NCI-H2107 treated with DMSO at 0.1 percent for 48 hours (cell line): ENCODE results near the gene MAD1L1.

Experiments
- DNase-seq: peaks from one replicate; lab custom pipeline; 2025; ENCODE audit not compliant: unreplicated experiment; lab: John Stamatoyannopoulos, UW

MAD1L1 gene

DNA sequence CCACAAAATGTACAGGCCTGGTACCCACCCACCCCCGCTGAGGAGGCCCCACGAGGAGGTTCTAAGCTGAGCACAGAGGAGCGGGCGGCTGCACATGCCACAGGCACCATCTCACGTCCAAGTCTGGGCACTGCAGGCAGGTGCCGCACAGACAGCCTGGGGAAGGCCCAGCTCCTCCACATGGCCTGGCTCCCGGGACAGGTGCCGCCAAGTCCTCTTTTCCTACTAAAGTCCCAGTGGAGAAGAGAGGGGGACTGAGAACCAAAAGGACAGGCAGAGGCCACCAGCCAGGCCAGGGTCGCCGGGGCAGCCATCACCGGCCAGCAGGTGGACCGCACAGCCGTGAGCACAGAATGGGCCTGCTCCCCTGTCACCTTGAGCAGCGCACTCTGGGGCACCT is 91.1 kb downstream of the MAD1L1 start:
- no peak for DNase-seq

GRCh38 chr7:2141021-2141410 is 91.7 kb downstream of the MAD1L1 start:
- DNase-seq, result no peak

- no peak for DNase-seq
These were observed 92.3 kb downstream of the MAD1L1 start for GRCh38 chr7:2140216-2141020.

DNA sequence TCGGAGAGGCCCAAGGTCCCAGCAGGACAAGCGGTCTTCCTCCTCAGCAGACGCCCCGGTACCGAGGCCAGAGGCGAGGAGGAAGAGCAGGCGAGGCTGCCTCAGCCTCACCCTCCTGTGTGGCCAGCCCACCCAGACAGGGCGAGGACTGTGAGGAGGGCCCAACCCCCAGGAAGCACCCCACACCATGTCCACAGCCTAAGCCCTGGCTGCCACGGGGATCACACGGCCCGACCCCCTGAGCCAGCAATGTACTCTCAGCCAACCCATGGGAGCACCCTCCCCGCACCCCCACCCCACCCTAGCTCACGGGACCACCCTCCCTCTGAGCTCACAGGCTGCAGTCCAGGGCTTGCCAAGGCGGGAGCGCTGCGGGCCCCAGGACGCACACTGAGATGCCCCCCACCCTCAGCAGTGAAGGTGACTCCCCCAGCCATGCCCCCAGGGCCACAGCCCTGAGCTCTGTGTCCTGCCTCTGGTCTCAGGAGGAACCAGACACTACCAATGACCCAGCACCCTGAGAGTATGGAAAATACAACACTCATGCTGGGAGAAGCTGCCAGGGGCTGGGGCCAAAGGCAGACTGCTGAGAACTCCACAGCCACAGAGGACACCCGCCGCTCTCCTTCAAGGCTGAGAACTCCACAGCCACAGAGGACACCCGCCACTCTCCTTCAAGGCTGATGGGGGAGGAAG is 93.6 kb downstream of the MAD1L1 start:
- no peak for DNase-seq

DNA sequence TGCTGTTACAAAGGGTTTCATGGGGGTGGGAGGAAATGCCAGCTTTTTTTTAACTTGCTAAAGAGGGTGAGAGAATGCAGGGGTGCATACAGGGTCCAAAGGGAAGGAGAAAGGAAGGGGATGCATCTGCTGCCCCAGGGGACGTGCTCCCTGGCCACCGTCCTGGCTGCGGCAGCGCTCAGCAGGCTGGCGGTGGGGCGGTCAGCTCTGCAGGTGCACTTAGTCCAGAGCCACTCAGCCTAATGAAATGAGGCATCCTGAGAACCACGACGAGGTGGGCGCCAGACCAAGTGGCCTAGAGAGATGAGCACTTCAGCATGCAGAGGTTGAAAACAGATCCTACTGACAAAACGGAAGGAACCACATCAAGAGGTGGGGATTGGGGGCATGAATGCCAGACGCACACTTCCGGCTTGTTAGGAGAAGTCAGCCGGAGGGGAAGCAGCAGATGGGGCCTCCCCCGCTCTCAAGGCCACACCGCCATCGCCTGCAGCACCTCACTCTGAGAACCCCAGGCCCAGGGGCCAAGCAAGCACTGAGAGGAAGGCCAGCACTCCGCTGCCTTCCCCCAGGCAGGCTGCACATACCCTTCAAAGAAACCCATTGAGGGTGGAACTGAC is 94.5 kb downstream of the MAD1L1 start:
- DNase-seq, result no peak

- DNase-seq, result no peak
These were observed 98.0 kb downstream of the MAD1L1 start for GRCh38 chr7:2134740-2135139.

DNA sequence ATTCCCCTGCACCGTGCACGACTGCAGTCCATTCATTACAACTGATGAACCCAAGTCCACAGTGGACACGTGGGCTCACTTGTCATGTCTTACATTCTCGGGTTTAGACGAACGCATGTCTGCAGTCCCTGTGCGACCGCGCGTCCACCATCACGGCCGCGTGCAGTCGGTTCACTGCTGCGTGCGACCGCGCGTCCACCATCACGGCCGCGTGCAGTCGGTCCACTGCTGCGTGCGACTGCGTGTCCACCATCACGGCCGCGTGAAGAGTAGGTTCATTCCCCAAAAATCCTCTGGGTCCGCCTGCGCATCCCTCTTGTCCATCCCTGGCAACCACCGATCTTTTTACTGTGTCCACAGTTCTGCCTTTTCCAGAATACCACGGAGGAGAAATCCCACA is 100.5 kb downstream of the MAD1L1 start:
- DNase-seq, result no peak

GRCh38 chr7:2131800-2132199 is 100.9 kb downstream of the MAD1L1 start:
- DNase-seq, result no peak

- no peak for DNase-seq
These were observed 101.4 kb downstream of the MAD1L1 start for GRCh38 chr7:2131341-2131740.

- DNase-seq, result no peak
These were observed 102.7 kb downstream of the MAD1L1 start for GRCh38 chr7:2130096-2130375.

- no peak for DNase-seq
These were observed 103.2 kb downstream of the MAD1L1 start for GRCh38 chr7:2129323-2130095.

- DNase-seq, result no peak
These were observed 104.0 kb downstream of the MAD1L1 start for GRCh38 chr7:2128601-2129322.

GRCh38 chr7:2126621-2127020 is 106.1 kb downstream of the MAD1L1 start:
- DNase-seq, result peak; percentile 97

DNA sequence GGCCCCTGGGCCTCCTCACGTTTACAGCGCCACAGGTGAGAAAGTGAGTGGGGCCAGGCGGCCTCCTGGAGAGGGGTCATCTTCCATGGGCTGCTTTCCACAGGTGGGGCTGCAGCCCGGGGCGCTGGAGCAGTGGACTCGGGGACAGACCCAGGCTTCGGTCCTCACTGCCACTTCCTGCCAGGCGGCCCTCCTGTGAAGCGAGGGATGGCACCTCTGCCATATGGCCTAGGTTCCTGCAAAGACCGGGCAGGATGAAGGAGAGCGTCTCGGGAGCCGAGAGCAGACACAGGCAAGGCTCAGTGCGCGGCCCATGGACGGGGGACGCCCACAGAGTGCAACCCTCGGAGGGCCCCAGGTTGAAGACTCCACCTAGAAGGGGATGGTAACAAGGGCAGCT is 106.8 kb downstream of the MAD1L1 start:
- no peak for DNase-seq

DNA sequence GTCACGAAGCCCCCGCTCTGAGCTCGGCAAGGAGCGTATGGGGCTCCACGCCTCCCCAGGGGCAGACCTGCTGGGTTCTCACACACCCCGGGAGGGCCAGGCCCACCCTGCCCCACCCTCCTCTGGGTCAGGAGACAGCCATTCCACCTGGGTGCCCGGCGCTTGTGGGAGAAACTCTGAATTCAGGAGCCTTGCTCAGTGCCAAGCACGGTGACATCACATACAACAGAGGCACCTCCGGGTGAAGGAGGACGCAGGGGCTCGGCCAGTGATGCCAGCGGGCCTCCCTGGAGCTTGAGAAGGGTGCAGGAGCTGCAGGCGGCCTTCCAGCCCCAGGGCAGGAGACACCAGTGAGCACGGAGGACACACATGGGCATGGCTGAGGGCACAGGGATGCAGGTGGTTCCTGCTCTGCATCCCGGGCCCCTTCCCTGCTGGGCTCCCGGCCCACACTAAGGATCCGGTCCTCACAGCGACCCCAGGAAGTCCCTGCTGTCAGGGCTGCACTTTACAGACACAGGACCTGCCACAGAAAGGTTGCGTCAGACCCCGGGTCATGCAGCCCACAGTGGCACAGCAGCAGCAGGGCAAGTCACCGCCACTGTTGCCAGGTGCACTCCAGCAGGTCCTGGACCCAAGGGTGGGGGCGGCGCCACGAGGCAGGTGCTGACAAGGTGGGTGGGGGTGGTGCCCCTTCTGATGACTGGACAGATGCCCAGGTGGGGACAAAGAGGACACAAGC is 108.0 kb downstream of the MAD1L1 start:
- peak; percentile 68 for DNase-seq

- DNase-seq, result no peak
These were observed 108.8 kb downstream of the MAD1L1 start for GRCh38 chr7:2123916-2124315.

- DNase-seq, result peak; percentile 98
These were observed 109.4 kb downstream of the MAD1L1 start for GRCh38 chr7:2123360-2123759.

GRCh38 chr7:2122651-2123050 is 110.1 kb downstream of the MAD1L1 start:
- DNase-seq, result peak; percentile 45

GRCh38 chr7:2120841-2121830 is 111.6 kb downstream of the MAD1L1 start:
- no peak for DNase-seq
